ENCODE measurements around the gene TCEA3.

DNA sequence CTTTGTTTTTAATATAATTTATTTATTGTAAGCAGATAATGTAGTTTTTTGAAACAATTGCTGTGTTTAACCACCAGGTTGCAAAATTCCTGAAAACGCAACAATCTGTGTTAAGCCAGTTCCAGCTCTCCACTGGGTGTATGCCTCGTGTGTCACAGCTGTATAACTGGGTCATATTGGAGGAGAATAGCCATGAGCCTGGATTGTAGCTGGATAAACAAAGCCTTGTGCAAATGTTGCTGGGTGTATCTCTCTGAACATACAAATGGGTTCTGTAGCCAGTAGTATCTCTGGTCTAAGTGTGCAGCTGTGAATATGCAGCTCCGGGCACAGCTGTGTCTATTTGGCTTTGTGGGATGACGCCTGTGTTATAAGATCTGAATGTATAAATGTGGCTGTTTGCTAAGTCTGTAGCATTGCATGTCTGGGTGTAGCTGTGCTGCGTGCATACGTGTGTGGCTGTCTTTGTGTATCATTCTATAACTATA lies 2.8 kb downstream of the TCEA3 start:
- TF ChIP-seq, protein P1, sequence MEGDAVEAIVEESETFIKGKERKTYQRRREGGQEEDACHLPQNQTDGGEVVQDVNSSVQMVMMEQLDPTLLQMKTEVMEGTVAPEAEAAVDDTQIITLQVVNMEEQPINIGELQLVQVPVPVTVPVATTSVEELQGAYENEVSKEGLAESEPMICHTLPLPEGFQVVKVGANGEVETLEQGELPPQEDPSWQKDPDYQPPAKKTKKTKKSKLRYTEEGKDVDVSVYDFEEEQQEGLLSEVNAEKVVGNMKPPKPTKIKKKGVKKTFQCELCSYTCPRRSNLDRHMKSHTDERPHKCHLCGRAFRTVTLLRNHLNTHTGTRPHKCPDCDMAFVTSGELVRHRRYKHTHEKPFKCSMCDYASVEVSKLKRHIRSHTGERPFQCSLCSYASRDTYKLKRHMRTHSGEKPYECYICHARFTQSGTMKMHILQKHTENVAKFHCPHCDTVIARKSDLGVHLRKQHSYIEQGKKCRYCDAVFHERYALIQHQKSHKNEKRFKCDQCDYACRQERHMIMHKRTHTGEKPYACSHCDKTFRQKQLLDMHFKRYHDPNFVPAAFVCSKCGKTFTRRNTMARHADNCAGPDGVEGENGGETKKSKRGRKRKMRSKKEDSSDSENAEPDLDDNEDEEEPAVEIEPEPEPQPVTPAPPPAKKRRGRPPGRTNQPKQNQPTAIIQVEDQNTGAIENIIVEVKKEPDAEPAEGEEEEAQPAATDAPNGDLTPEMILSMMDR (IDR thresholded peaks at IDR 0.05): peak in 4 of 6 experiments; percentile 12 to 42 (median 16)
- no peak for TF ChIP-seq POLR2A (IDR thresholded peaks at IDR 0.05)
